Activated T-helper 17 cell treated with anti-CD3 and anti-CD28 coated beads, Interleukin-2, amount 50 U/mL, for 72 hours (primary cell): ENCODE measurements around the gene KCNN4. TPM values are rescaled to one million over a fixed set of nuclear protein-coding genes. Genes with fewer than 3 reads are reported as not detected.

Experiments used
- ATAC-seq: fragments of 150-1000 bp; cut with Tn5 transposase; replicated peaks from 2 replicates; pipeline ENCODE4 v1.10.0; 2021; ENCODE audit warnings: mild to moderate bottlenecking, moderate library complexity
- H3K27ac Mint-ChIP-seq: one replicate; pipeline ENCODE4 v1.8.0; 2022; ENCODE audit warnings: mixed read lengths
- H3K27me3 Mint-ChIP-seq: one replicate; pipeline ENCODE4 v1.8.0; 2022; ENCODE audit warnings: mixed read lengths
- H3K36me3 Mint-ChIP-seq: one replicate; pipeline ENCODE4 v1.8.0; 2022; ENCODE audit warnings: low read depth, mild to moderate bottlenecking, mixed read lengths
- H3K4me1 Mint-ChIP-seq: one replicate; pipeline ENCODE4 v1.8.0; 2022; ENCODE audit warnings: mixed read lengths
- H3K4me3 Mint-ChIP-seq: one replicate; pipeline ENCODE4 v1.8.0; 2022; ENCODE audit warnings: mild to moderate bottlenecking, mixed read lengths
- H3K9me3 Mint-ChIP-seq: one replicate; pipeline ENCODE4 v1.8.0; 2022; ENCODE audit warnings: mixed read lengths
- total RNA-seq, 2 donors: library from RNA; stranded (reverse); gene quantifications; one replicate each; pipeline ENCODE4 v1.2.3, GENCODE V29; 2022

Gene KCNN4
- total RNA-seq, 2 donors from 2014 or later: 116 to 385 TPM

DNA sequence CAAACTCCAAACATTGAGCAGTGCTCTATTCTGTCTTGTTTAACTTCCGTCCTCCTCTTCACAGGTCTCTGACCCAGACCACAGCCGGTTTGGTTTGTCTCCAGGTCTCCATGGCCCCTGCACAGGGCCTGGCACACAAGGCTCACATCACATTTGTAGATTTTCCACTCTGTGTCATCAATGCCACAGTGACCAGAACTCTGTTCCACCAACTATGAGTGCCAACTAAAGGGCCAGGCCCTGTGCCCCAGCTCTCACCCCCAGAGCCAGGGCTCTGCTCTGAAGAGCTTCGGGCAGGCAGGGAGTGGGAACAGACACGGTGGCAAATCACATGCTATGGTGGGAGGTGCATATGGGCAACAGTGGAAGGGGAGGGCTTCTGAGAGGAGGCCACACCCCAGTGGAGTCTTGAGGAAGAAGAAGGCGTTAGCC is 42.0 kb downstream of the KCNN4 start:
- H3K9me3 Mint-ChIP-seq: no peaks in the 10 kb centered on the region
- H3K36me3 Mint-ChIP-seq: peaks cover 95% of the 10 kb centered on the region
- no peak overlapping the region for H3K4me3 Mint-ChIP-seq
- no peaks in the 10 kb centered on the region for H3K27me3 Mint-ChIP-seq
- peaks cover 5% of the 10 kb centered on the region for H3K4me1 Mint-ChIP-seq
- no peak overlapping the region for H3K27ac Mint-ChIP-seq
- ATAC-seq: peak; percentile 26

DNA sequence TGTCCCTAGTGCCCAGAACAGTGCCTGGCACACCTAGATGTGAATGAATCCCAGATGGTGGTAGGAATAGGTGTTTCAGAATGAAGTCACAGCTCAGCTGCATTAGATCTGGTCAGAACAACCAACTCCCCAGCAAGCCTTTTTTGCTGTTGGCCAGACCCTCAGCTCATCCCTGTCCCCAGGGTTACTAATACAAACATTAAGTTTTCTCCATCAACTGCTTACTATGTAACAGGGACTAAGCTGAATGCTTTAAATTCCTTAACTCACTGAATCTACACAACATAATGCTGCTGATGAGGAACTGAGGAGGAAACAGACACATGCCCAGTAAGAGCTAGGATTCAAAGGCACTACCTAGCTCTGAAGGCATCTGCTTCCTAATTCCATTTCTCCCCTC is 44.8 kb downstream of the KCNN4 start:
- Mint-ChIP-seq H3K4me1 (peaks cover 5% of the 10 kb centered on the region), H3K36me3 (peaks cover 93% of the 10 kb centered on the region), H3K27me3 (no peaks in the 10 kb centered on the region), H3K9me3 (no peaks in the 10 kb centered on the region), H3K27ac (peak overlapping the region; percentile 58), H3K4me3 (no peak overlapping the region)
- ATAC-seq: no peak

DNA sequence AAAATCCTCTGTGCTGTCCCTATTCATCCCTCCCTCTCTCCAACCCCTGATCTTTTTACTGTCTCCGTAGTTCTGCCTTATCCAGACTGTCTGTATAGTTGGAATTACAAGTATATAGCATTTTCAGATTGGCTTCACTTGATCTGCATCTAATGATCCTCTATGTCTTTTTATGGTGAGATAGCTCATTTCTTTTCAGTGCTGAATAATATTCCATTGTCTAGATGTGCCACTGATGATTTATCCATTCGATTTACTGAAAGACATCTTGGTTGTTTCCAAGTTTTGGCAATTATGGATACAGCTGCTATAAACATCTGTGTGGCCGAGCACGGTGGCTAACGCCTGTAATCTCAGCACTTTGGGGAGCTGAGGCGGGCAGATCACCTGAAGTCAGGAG is 45.8 kb downstream of the KCNN4 start:
- Mint-ChIP-seq H3K36me3 (peaks cover 90% of the 10 kb centered on the region), H3K27me3 (no peaks in the 10 kb centered on the region), H3K9me3 (no peaks in the 10 kb centered on the region), H3K27ac (no peak overlapping the region), H3K4me1 (no peaks in the 10 kb centered on the region), H3K4me3 (no peak overlapping the region)
- no peak for ATAC-seq

DNA sequence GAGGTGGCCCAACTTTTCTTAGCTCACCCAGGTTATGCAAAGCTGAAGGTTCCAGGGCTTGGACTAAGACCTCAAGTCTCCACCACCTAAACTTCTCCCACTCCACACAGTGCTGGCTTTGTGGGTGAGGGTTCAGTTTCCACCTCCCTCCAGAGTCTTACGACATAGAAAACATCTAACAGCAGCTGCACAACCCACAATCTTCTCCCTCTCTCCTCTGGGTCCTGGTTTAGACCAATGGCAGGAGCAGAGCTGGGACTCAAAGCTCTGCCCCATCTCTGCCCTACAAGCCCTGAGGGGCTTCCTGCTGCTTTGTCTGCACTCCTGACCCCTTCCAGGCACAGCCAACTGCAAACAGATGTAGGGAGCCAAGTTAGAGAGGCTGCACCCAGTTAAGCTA is 48.9 kb downstream of the KCNN4 start:
- H3K27ac Mint-ChIP-seq: peak overlapping the region; percentile 18
- ATAC-seq: no peak
- H3K4me3 Mint-ChIP-seq: no peak overlapping the region
- H3K27me3 Mint-ChIP-seq: no peaks in the 10 kb centered on the region
- H3K36me3 Mint-ChIP-seq: peaks cover 76% of the 10 kb centered on the region
- H3K4me1 Mint-ChIP-seq: no peaks in the 10 kb centered on the region
- H3K9me3 Mint-ChIP-seq: no peaks in the 10 kb centered on the region

DNA sequence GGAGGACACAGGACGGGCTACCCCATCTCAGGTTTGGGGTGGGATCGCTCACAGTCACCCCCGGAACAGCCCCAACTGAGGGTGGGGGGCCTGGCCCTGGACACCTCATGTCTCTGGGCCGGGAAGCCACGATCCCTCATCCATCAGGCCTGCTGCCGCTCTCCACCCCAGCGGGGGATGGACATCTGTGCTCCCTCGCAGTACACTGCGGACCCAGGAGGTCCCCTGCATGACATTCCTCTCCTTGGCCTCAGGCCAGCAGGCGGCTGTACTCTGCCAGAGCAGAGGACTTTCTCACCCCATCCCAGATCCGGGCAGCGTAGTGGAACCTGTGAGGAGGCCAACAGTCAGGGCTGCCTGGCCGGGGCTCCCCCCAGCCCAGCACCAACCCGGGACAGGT is 49.4 kb downstream of the KCNN4 start:
- no peaks in the 10 kb centered on the region for H3K27me3 Mint-ChIP-seq
- no peaks in the 10 kb centered on the region for H3K4me1 Mint-ChIP-seq
- H3K36me3 Mint-ChIP-seq: peaks cover 71% of the 10 kb centered on the region
- no peak overlapping the region for H3K4me3 Mint-ChIP-seq
- no peak for ATAC-seq
- H3K27ac Mint-ChIP-seq: no peak overlapping the region
- no peaks in the 10 kb centered on the region for H3K9me3 Mint-ChIP-seq

DNA sequence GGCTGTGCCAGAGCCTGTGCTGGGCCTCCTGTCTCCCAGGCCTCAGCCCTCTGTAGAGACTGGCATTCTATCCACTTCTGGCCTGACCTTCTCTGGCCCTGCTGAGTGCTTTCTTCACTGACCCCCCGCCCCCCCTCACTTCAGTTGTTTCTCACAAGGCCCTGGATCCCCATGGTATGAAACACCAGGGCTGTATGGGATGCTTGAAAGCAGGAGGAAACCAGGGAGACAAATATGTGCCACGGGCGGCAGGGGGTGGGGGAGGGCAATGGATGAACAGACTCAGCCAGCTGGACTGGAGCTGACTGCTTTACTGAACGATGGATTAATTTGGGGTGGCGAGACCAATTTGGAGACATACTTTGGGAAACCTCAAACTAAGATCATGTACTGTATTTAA is 50.9 kb downstream of the KCNN4 start:
- ATAC-seq: no peak
- peak overlapping the region; percentile 5 for H3K27ac Mint-ChIP-seq
- no peaks in the 10 kb centered on the region for H3K27me3 Mint-ChIP-seq
- no peaks in the 10 kb centered on the region for H3K4me1 Mint-ChIP-seq
- H3K9me3 Mint-ChIP-seq: no peaks in the 10 kb centered on the region
- no peak overlapping the region for H3K4me3 Mint-ChIP-seq
- H3K36me3 Mint-ChIP-seq: peaks cover 59% of the 10 kb centered on the region

DNA sequence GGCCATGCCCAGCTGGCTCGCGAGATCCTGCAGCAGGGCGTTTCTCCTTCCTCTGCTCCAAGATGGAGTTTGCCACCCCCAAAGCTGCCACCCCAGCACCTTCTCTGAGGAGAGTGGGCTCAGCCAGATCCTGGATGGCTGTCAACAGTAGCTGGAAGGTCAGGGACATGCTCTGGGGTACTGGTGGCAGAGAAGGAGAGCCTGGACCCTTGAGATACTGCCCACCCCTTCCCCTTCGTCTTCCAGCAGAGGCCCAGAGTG is 53.2 kb downstream of the KCNN4 start:
- H3K27me3 Mint-ChIP-seq: no peaks in the 10 kb centered on the region
- H3K27ac Mint-ChIP-seq: no peak overlapping the region
- peaks cover 35% of the 10 kb centered on the region for H3K36me3 Mint-ChIP-seq
- no peak overlapping the region for H3K4me3 Mint-ChIP-seq
- ATAC-seq: no peak
- no peaks in the 10 kb centered on the region for H3K9me3 Mint-ChIP-seq
- no peaks in the 10 kb centered on the region for H3K4me1 Mint-ChIP-seq

DNA sequence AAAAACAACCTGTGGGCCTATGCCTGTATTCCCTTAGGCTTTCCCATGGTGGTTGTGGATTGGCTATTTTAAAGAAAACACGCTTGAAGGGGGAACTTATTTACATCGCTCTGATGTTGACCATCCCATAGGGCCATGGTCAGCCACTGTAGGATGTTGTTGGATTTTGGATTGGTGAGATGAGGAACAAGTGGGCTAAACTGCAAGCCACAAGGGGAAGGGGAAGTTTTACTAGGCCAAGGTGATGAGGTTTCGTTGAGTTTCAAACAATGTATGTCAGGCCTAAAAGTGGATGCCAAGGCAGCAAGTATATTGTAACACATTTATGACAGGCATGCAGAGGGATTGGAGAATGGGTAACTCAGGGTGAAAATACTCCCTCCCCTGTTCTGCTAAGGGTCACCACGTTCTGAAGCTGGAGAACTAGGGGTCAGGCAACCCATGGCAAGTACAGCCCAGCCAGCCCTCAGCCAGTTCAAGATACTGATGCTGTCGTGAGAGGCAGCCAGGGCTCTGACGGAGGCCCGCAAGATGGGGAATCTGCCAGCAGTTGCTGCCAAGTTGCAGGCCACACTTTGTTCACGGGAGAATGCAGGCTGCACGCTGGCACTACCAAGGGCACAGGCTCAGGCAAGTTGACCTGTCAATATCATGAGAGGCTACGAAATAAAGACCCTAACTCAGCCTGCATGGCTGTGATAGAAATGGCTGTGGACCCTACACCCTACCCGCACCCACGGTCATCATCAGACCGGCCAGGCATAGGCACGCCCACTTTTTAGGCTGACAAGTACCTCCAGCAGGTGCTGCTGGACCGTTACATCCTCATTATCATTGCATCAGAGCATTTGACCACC is 53.8 kb downstream of the KCNN4 start:
- no peaks in the 10 kb centered on the region for H3K9me3 Mint-ChIP-seq

DNA sequence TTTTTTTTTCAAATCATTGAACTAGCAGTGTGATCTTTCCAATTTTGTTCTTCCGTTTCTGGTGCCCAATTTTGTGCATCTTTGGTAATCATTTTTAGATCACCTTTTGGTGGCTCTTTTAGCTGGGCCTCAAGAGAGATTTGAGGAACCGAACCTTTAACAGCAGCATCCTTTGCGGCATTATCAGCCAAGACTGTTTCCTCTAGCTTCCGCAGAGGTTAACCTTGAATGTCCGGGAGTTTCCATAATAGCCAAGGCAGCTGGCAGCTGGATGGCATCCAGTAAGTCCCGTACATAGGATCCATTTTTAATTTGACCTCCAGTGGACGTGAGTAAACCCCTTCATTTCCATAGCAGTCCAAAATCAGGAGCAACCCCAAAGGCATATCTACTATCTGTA is 55.3 kb downstream of the KCNN4 start:
- Mint-ChIP-seq H3K27me3 (no peaks in the 10 kb centered on the region), H3K4me3 (no peak overlapping the region), H3K27ac (no peak overlapping the region), H3K36me3 (peaks cover 21% of the 10 kb centered on the region), H3K4me1 (no peaks in the 10 kb centered on the region), H3K9me3 (no peaks in the 10 kb centered on the region)
- ATAC-seq: no peak

More for the DNA sequence above, 53.8 kb downstream of the KCNN4 start:
- H3K36me3 Mint-ChIP-seq: peaks cover 29% of the 10 kb centered on the region
- H3K4me1 Mint-ChIP-seq: no peaks in the 10 kb centered on the region
- H3K27me3 Mint-ChIP-seq: no peaks in the 10 kb centered on the region
- no peak overlapping the region for H3K27ac Mint-ChIP-seq
- ATAC-seq: no peak
- no peak overlapping the region for H3K4me3 Mint-ChIP-seq

DNA sequence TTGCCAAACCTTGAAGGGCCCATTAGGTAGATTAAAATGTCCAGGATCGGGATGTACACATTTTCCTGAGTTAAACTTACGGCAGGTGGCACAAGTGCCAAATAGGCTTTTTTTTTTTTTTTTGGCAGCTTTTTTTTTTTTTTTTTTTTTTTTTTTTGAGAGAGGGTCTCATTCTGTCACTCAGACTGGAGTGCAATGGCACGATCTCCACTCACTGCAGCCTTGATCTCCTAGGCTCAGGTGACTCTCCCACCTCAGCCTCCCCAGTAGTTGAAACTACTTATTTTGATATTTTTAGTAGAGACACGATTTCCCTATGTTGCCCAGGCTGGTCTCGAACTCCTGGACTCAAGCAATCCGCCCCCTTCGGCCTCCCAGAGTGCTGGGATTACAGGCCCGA is 55.9 kb downstream of the KCNN4 start:
- no peak for ATAC-seq
- no peaks in the 10 kb centered on the region for H3K4me1 Mint-ChIP-seq
- H3K36me3 Mint-ChIP-seq: peaks cover 16% of the 10 kb centered on the region
- H3K27me3 Mint-ChIP-seq: no peaks in the 10 kb centered on the region
- H3K27ac Mint-ChIP-seq: no peak overlapping the region
- no peaks in the 10 kb centered on the region for H3K9me3 Mint-ChIP-seq
- no peak overlapping the region for H3K4me3 Mint-ChIP-seq

DNA sequence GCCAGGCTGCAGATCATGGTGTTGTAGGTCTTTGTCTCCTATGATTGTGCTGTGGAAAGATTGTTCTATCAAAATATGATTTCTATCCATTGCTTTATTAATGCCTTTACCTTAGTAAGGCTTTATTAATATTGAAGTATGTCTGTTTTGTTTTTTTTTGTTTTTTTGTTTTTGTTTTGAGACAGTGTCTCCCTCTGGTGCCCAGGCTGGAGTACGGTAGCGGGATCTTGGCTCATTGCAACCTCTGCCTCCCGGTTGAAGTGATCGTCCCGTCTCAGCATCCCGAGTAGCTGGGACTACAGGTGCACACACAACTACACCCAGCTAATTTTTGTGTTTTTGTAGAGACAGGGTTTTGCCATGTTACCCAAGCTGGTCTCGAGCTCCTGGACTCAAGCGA is 57.2 kb downstream of the KCNN4 start:
- no peak overlapping the region for H3K27ac Mint-ChIP-seq
- H3K27me3 Mint-ChIP-seq: no peaks in the 10 kb centered on the region
- H3K36me3 Mint-ChIP-seq: peaks cover 6% of the 10 kb centered on the region
- H3K4me1 Mint-ChIP-seq: no peaks in the 10 kb centered on the region
- H3K9me3 Mint-ChIP-seq: no peaks in the 10 kb centered on the region
- no peak overlapping the region for H3K4me3 Mint-ChIP-seq
- ATAC-seq: no peak

DNA sequence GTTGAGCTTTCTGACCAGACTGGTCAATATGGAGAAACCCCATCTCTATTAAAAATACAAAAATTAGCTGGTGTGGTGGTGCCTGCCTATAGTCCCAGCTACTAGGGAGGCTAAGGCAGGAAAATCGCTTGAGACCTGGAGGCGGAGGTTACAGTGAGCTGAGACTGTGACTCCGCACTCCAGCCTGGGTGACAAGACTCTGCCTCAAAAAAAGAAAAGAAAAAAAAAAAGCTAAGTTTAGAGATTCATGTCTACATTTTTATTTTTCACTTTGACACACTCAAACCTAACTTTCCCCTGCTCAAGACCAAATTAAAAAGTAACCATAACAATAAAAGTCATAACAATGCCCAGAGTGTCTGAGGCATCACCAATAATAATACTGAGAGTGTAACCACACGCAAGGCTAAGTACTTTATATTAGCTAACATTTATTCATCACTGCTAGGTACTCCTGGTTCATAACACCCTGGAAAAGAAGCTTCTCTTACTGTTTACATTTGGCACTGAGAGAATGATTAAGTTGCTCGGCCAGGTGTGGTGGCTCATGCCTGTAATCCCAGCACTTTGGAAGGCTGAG is 59.2 kb downstream of the KCNN4 start:
- H3K9me3 Mint-ChIP-seq: no peaks in the 10 kb centered on the region
- H3K4me3 Mint-ChIP-seq: no peak overlapping the region
- H3K4me1 Mint-ChIP-seq: no peaks in the 10 kb centered on the region
- no peaks in the 10 kb centered on the region for H3K36me3 Mint-ChIP-seq
- H3K27me3 Mint-ChIP-seq: no peaks in the 10 kb centered on the region
- peak; percentile 85 for ATAC-seq
- H3K27ac Mint-ChIP-seq: peak overlapping the region; percentile 45

DNA sequence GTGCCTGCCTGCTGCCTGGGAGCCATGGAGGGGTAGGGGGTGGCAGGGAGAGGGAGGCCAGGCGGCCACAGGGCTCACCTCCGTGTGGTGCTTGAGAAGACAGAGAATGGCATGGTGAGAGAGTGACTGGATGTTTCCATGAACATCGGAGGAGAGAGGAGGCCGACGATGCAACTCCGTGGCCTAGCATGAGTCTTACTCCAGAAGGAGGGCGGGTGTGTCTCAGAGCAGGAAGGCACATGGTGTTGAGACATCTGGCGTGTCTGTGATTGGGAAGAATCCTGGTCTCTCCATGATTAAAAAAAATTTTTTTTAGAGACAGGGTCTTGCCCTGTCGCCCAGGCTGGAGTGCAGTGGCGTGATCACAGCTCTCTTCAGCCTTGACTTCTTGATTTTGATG is 59.8 kb downstream of the KCNN4 start:
- Mint-ChIP-seq H3K27me3 (no peaks in the 10 kb centered on the region), H3K9me3 (no peaks in the 10 kb centered on the region), H3K36me3 (no peaks in the 10 kb centered on the region), H3K27ac (peak overlapping the region; percentile 45), H3K4me1 (no peaks in the 10 kb centered on the region), H3K4me3 (no peak overlapping the region)
- ATAC-seq: no peak

DNA sequence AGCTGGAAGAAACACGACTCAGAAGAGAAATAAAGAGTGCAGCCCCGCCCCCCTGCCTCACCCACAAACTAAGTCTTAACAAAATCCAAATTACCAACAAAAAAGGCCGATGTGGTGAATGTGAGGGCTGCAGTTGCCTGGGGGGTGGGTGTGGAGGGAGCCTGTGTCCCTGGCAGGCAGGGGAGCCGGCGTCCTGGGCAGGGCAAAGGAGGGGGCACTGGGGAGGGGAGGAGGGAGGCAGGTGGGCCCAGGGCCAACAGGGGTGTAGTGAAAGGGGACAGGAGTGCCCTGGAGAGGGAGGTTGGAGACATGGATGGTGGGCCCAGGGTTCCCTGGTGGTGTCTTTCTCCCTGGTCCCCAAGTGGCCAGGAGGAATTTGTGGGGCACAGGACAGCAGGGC is 60.9 kb downstream of the KCNN4 start:
- no peaks in the 10 kb centered on the region for H3K27me3 Mint-ChIP-seq
- ATAC-seq: no peak
- H3K4me3 Mint-ChIP-seq: no peak overlapping the region
- H3K27ac Mint-ChIP-seq: no peak overlapping the region
- H3K36me3 Mint-ChIP-seq: no peaks in the 10 kb centered on the region
- no peaks in the 10 kb centered on the region for H3K9me3 Mint-ChIP-seq
- H3K4me1 Mint-ChIP-seq: no peaks in the 10 kb centered on the region

DNA sequence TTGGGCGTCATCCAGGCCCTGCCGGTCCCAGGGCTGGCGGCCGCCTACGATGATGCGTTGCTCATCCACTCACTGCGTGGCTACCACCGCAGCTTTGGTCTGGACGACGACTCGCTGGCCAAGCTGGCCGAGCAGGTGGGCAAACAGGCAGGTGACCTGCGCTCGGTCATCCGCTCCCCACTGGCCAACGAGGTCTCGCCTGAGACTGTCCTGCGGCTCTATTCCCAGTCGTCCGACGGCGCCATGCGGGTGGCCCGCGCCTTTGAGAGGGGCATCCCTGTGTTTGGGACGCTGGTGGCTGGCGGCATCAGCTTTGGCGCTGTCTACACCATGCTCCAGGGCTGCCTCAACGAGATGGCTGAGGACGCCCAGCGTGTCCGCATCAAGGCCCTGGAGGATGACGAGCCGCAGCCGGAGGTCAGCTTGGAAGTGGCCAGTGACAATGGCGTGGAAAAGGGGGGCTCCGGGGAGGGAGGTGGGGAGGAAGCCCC is 61.4 kb downstream of the KCNN4 start:
- H3K4me1 Mint-ChIP-seq: no peaks in the 10 kb centered on the region
- H3K4me3 Mint-ChIP-seq: no peak overlapping the region
- H3K36me3 Mint-ChIP-seq: no peaks in the 10 kb centered on the region
- no peak overlapping the region for H3K27ac Mint-ChIP-seq
- peaks cover 3% of the 10 kb centered on the region for H3K27me3 Mint-ChIP-seq
- no peak for ATAC-seq
- H3K9me3 Mint-ChIP-seq: no peaks in the 10 kb centered on the region
